ENCODE data around the gene NCS1.

GRCh38 chr9:130138791-130139190, 33.4 kb upstream of the NCS1 start:
- TF ChIP-seq CTCF (conservative IDR thresholded peaks at IDR 0.05; ENCODE audit: low read depth, low read length) (no peak), EZH2 (IDR thresholded peaks at IDR 0.05; ENCODE audit: borderline replicate concordance, low read depth, low read length, poor library complexity, severe bottlenecking) (no peak)
